Transverse colon (tissue), 4 donors: ENCODE data around the gene USP5. TPM values are rescaled to one million over a fixed set of nuclear protein-coding genes. Genes with fewer than 3 reads are reported as not detected.

Experiments
- DNase-seq: peaks from one replicate; pipeline ENCODE4 v3.0.0-alpha.2; 2019
- H3K27ac ChIP-seq, 4 donors: fragments of 200-600 bp; sonication (generic); 2 replicates each; pipeline ENCODE4 v1.5.1; 2016 to 2018; ENCODE audit warnings: inconsistent platforms in 4 of 4
- H3K27me3 ChIP-seq: fragments of 200-600 bp; sonication (generic); 2 replicates; pipeline ENCODE4 v1.5.1; 2017; ENCODE audit warnings: inconsistent platforms
- H3K36me3 ChIP-seq, 4 donors: fragments of 200-600 bp; sonication (generic); 2 replicates each; pipeline ENCODE4 v1.5.1; 2017 to 2019; ENCODE audit warnings: inconsistent platforms in 4 of 4
- H3K4me1 ChIP-seq, 4 donors: fragments of 200-600 bp; sonication (generic); 2 replicates each; pipeline ENCODE4 v1.5.1; 2017 to 2020; ENCODE audit warnings: inconsistent platforms in 4 of 4
- H3K4me3 ChIP-seq, 4 donors: fragments of 200-600 bp; sonication (generic); 1 replicate in 1 of 4; 2 replicates in 3 of 4; pipeline versions ENCODE4 v1.5.1 to v1.6.1; 2017 to 2019; ENCODE audit warnings: inconsistent platforms in 4 of 4
- H3K9me3 ChIP-seq, 2 donors: fragments of 200-600 bp; sonication (generic); 2 replicates each; pipeline ENCODE4 v1.5.1; 2017 to 2019; ENCODE audit warnings: inconsistent platforms in 2 of 2
- CTCF ChIP-seq, 5 experiments: fragments of 200-600 bp in 3 of 5; fragments of 450-650 bp in 2 of 5; sonication (generic) in 3 of 5; IDR thresholded peaks; 1 replicate in 2 of 5; 2 replicates in 3 of 5; pipeline ENCODE4 v1.5.1; 2016 to 2017; ENCODE audit warnings: antibody characterized with exemption in 5 of 5, inconsistent platforms in 3 of 5, mild to moderate bottlenecking in 2 of 5, moderate library complexity in 1 of 5
- EP300 ChIP-seq: sonication (generic); formaldehyde crosslinking; IDR thresholded peaks from one replicate; pipeline ENCODE4 v1.6.1; 2017; ENCODE audit warnings: antibody characterized with exemption, low read depth
- POLR2A ChIP-seq: fragments of 450-650 bp; IDR thresholded peaks from one replicate; pipeline ENCODE4 v1.6.1; 2016; ENCODE audit warnings: antibody characterized with exemption, mild to moderate bottlenecking, moderate library complexity
- POLR2AphosphoS5 ChIP-seq, 3 donors: sonication (generic); formaldehyde crosslinking; IDR thresholded peaks; one replicate each; pipeline ENCODE4 v1.6.1; 2016; ENCODE audit warnings: antibody characterized with exemption in 3 of 3
- WGBS, 2 donors: methylation state at CpG; one replicate each; pipeline ENCODE4 v1.1.5; 2018; ENCODE audit warnings: low coverage in 1 of 2; 5-methylcytosine and 5-hydroxymethylcytosine counted together
- in situ Hi-C, 4 donors: fragments of 200-750 bp; cut with MboI; loops; one replicate each; pipeline versions ENCODE4 v1.15.0 to v1.15.1; 2017; ENCODE audit warnings: low sequenced_read_pairs in 3 of 4, low pct_ligation_motif_present in 1 of 4, low pct_unique_long_range_greater_than_20kb in 1 of 4
- intact Hi-C: fragments of 100-400 bp; cut with DNase I; formaldehyde crosslinking; loops from one replicate; pipeline ENCODE4 v1.15.1; 2023; ENCODE audit warnings: low total_unique reads
- total RNA-seq, 4 donors: library from RNA; depleted of rRNA; stranded (reverse); fragments of >200 nt; gene quantifications; one replicate each; pipeline ENCODE4 v1.1.0, GENCODE V29; 2016

Gene USP5
- total RNA-seq, 4 donors from 2014 or later, result 30.5 to 171 (median 35.4) TPM

GRCh38 chr12:6839482-6840201 is 12.3 kb upstream of the USP5 start:
- no peaks in the 10 kb centered on the region for H3K27me3 ChIP-seq
- WGBS, 2 donors, result 69 to 71% methylated on average over 4 to 10 of the region's 10 CpGs
- peak; percentile 77 for DNase-seq
- intact Hi-C loops (no loop called here), in situ Hi-C loops (loop anchor here in 2 of 4 donors (25.0 kb wide), 1 partner anchor 102 kb away; no protein-coding TSS in a partner anchor)
- H3K27ac ChIP-seq, result peak overlapping the region in 2 of 4 donors; percentile 16 to 46
- TF ChIP-seq CTCF (IDR thresholded peaks at IDR 0.05) (no peak), POLR2A (no peak), POLR2AphosphoS5 (IDR thresholded peaks at IDR 0.05) (no peak), EP300 (no peak)
- H3K36me3 ChIP-seq, result no peaks in the 10 kb centered on the region
- no peaks in the 10 kb centered on the region for H3K9me3 ChIP-seq
- H3K4me1 ChIP-seq, result no peaks in the 10 kb centered on the region
- H3K4me3 ChIP-seq, result no peak overlapping the region

- no peaks in the 10 kb centered on the region for H3K4me1 ChIP-seq
- TF ChIP-seq CTCF (IDR thresholded peaks at IDR 0.05) (no peak), POLR2A (no peak), EP300 (no peak), POLR2AphosphoS5 (IDR thresholded peaks at IDR 0.05) (no peak)
- no peak overlapping the region for H3K4me3 ChIP-seq
- in situ Hi-C loops, result loop anchor here in 2 of 4 donors (25.0 kb wide), 1 partner anchor 103 kb away; no protein-coding TSS in a partner anchor
- no peaks in the 10 kb centered on the region for H3K36me3 ChIP-seq
- intact Hi-C loops, result no loop called here
- no peaks in the 10 kb centered on the region for H3K9me3 ChIP-seq
- no peaks in the 10 kb centered on the region for H3K27me3 ChIP-seq
- WGBS, 2 donors, result 73% methylated on average over 1 of the region's 1 CpG; no CpG with 5 or more reads in 1 of the 2 donors
- peak overlapping the region in 2 of 4 donors; percentile 16 to 46 for H3K27ac ChIP-seq
- no peak for DNase-seq
Measured at GRCh38 chr12:6840330-6840729, 11.6 kb upstream of the USP5 start.

GRCh38 chr12:6840761-6841515 is 11.0 kb upstream of the USP5 start, which contains the start of gene GNB3:
GNB3 (plus strand) TSS chr12:6840925; CDS start chr12:6841288, 363 bp downstream.
- no peaks in the 10 kb centered on the region for H3K36me3 ChIP-seq
- H3K4me3 ChIP-seq, result no peak within 1 kb of the TSS
- no peaks in the 10 kb centered on the region for H3K27me3 ChIP-seq
- H3K9me3 ChIP-seq, result no peaks in the 10 kb centered on the region
- H3K4me1 ChIP-seq, result no peaks in the 10 kb centered on the region
- H3K27ac ChIP-seq, result peak within 1 kb of the TSS in 2 of 4 donors; percentile 16 to 46
- no peak for TF ChIP-seq POLR2A
- TF ChIP-seq POLR2AphosphoS5 (IDR thresholded peaks at IDR 0.05), result no peak
- no peak for TF ChIP-seq EP300
- WGBS, 2 donors, result 80% methylated on average over 20 of the region's 24 CpGs; no CpG with 5 or more reads in 1 of the 2 donors
- DNase-seq, result no peak
- intact Hi-C loops (no loop called here), in situ Hi-C loops (loop anchor here in 2 of 4 donors (25.0 kb wide), 1 partner anchor 104 kb away; no protein-coding TSS in a partner anchor)

- in situ Hi-C loops (loop anchor here in 2 of 4 donors (25.0 kb wide), 1 partner anchor 105 kb away; no protein-coding TSS in a partner anchor), intact Hi-C loops (no loop called here)
- H3K9me3 ChIP-seq, result no peaks in the 10 kb centered on the region
- whole genome bisulfite sequencing, 2 donors, result 69% methylated on average over 4 of the region's 4 CpGs; no CpG with 5 or more reads in 1 of the 2 donors
- H3K4me1 ChIP-seq, result no peaks in the 10 kb centered on the region
- no peak overlapping the region for H3K4me3 ChIP-seq
- H3K27ac ChIP-seq, result no peak overlapping the region
- H3K27me3 ChIP-seq, result no peaks in the 10 kb centered on the region
- no peak for TF ChIP-seq EP300
- no peak for TF ChIP-seq POLR2AphosphoS5 (IDR thresholded peaks at IDR 0.05)
- no peak for TF ChIP-seq POLR2A
- TF ChIP-seq CTCF (IDR thresholded peaks at IDR 0.05), result no peak
- H3K36me3 ChIP-seq, result no peaks in the 10 kb centered on the region
- DNase-seq, result no peak
Measured at GRCh38 chr12:6842075-6842474, 9.9 kb upstream of the USP5 start.
